H9 (cell line): ENCODE data around the gene SF3B5. TPM values are rescaled to one million over a fixed set of nuclear protein-coding genes. Genes with fewer than 3 reads are reported as not detected.

Source experiments
- DNase-seq: peaks from one replicate; pipeline ENCODE4 v3.0.0-alpha.2; 2017
- H2AFZ ChIP-seq: one replicate; pipeline ENCODE4 v1.6.1; 2013; ENCODE audit warnings: mild to moderate bottlenecking, low read length, control low read depth, moderate library complexity
- H2AK5ac ChIP-seq: 2 replicates; pipeline ENCODE4 v1.6.1; 2013; ENCODE audit warnings: low read length, control low read depth, mixed read lengths; ENCODE audit not compliant: insufficient read length
- H2BK120ac ChIP-seq: one replicate; pipeline ENCODE4 v1.6.1; 2013; ENCODE audit warnings: low read depth, mild to moderate bottlenecking, low read length, control low read depth, inconsistent platforms; ENCODE audit not compliant: poor library complexity, severe bottlenecking
- H2BK12ac ChIP-seq: 2 replicates; pipeline ENCODE4 v1.6.1; 2013; ENCODE audit warnings: low read length, control low read depth, mixed read lengths, low read depth; ENCODE audit not compliant: insufficient read length
- H2BK15ac ChIP-seq: 2 replicates; pipeline ENCODE4 v1.6.1; 2013; ENCODE audit warnings: low read depth, low read length, control low read depth
- H2BK20ac ChIP-seq: one replicate; pipeline ENCODE4 v1.6.1; 2013; ENCODE audit warnings: low read depth, mild to moderate bottlenecking, low read length, control low read depth, inconsistent platforms; ENCODE audit not compliant: poor library complexity, severe bottlenecking
- H2BK5ac ChIP-seq: 2 replicates; pipeline ENCODE4 v1.6.1; 2013; ENCODE audit warnings: low read length, control low read depth, mixed read lengths; ENCODE audit not compliant: insufficient read length
- H3K14ac ChIP-seq: 2 replicates; pipeline ENCODE4 v1.6.1; 2013; ENCODE audit warnings: low read length, control low read depth; ENCODE audit not compliant: insufficient read depth
- H3K18ac ChIP-seq: 2 replicates; pipeline ENCODE4 v1.6.1; 2013; ENCODE audit warnings: low read depth, mild to moderate bottlenecking, mixed read lengths, low read length, control low read depth; ENCODE audit not compliant: insufficient read length
- H3K23ac ChIP-seq: 2 replicates; pipeline ENCODE4 v1.6.1; 2013; ENCODE audit warnings: low read length, control low read depth, mixed read lengths, low read depth; ENCODE audit not compliant: insufficient read length
- H3K23me2 ChIP-seq: 2 replicates; pipeline ENCODE4 v1.6.1; 2013; ENCODE audit warnings: low read depth, mild to moderate bottlenecking, mixed read lengths, low read length, control low read depth; ENCODE audit not compliant: insufficient read length, poor library complexity, severe bottlenecking
- H3K27ac ChIP-seq: 2 replicates; pipeline ENCODE4 v1.5.1; 2013; ENCODE audit warnings: low read length, control low read depth, mixed read lengths, low read depth; ENCODE audit not compliant: insufficient read length
- H3K27me3 ChIP-seq: 2 replicates; pipeline ENCODE4 v1.6.1; 2013; ENCODE audit warnings: low read length, control low read depth, inconsistent platforms; ENCODE audit not compliant: insufficient read depth
- H3K4ac ChIP-seq: 2 replicates; pipeline ENCODE4 v1.6.1; 2013; ENCODE audit warnings: low read depth, mild to moderate bottlenecking, control low read depth, inconsistent platforms, low read length, moderate library complexity
- H3K4me1 ChIP-seq: 2 replicates; pipeline ENCODE4 v1.6.1; 2013; ENCODE audit warnings: low read length, control low read depth, inconsistent platforms; ENCODE audit not compliant: insufficient read depth
- H3K4me2 ChIP-seq: 2 replicates; pipeline ENCODE4 v1.6.1; 2013; ENCODE audit warnings: low read length, control low read depth, mixed read lengths; ENCODE audit not compliant: insufficient read length, insufficient read depth
- H3K56ac ChIP-seq: 2 replicates; pipeline ENCODE4 v1.6.1; 2013; ENCODE audit warnings: low read depth, mild to moderate bottlenecking, mixed read lengths, low read length, control low read depth; ENCODE audit not compliant: insufficient read length
- H3K79me1 ChIP-seq: 2 replicates; pipeline ENCODE4 v1.6.1; 2013; ENCODE audit warnings: low read depth, mild to moderate bottlenecking, moderate library complexity, low read length, control low read depth, inconsistent platforms; ENCODE audit not compliant: insufficient read depth, poor library complexity, severe bottlenecking
- H3K79me2 ChIP-seq: 2 replicates; pipeline ENCODE4 v1.6.1; 2013; ENCODE audit warnings: low read length, control low read depth, inconsistent platforms; ENCODE audit not compliant: insufficient read depth
- H3K9ac ChIP-seq: 2 replicates; pipeline ENCODE4 v1.6.1; 2013; ENCODE audit warnings: low read length, control low read depth, mixed read lengths; ENCODE audit not compliant: insufficient read length; ENCODE audit errors: extremely low read depth
- H3K9me3 ChIP-seq: one replicate; pipeline ENCODE4 v1.6.1; 2013; ENCODE audit warnings: low read depth, low read length, inconsistent platforms; ENCODE audit not compliant: control insufficient read depth
- H3T11ph ChIP-seq: one replicate; pipeline ENCODE4 v1.6.1; 2013; ENCODE audit warnings: mild to moderate bottlenecking, low read length, control low read depth, inconsistent platforms
- H4K20me1 ChIP-seq: one replicate; pipeline ENCODE4 v1.6.1; 2013; ENCODE audit not compliant: control insufficient read depth, insufficient read length, insufficient read depth
- H4K5ac ChIP-seq: 2 replicates; pipeline ENCODE4 v1.6.1; 2013; ENCODE audit warnings: low read depth, mild to moderate bottlenecking, mixed read lengths, low read length, control low read depth; ENCODE audit not compliant: insufficient read length
- H4K8ac ChIP-seq: replicated peaks from 2 replicates; pipeline ENCODE4 v1.6.1; 2013; ENCODE audit warnings: low read length, control low read depth, mixed read lengths, low read depth; ENCODE audit not compliant: insufficient read length
- H4K91ac ChIP-seq: 2 replicates; pipeline ENCODE4 v1.6.1; 2013; ENCODE audit warnings: low read depth, mild to moderate bottlenecking, moderate library complexity, mixed read lengths, low read length, control low read depth; ENCODE audit not compliant: insufficient read length
- H3K27ac Mint-ChIP-seq, 3 experiments: 2 replicates in 2 of 3; 3 replicates in 1 of 3; pipeline ENCODE4 v1.8.0; 2020 to 2021; ENCODE audit warnings: mixed read lengths in 3 of 3, mild to moderate bottlenecking in 1 of 3, moderate library complexity in 1 of 3
- H3K27me3 Mint-ChIP-seq: 2 replicates; pipeline ENCODE4 v1.8.0; 2021; ENCODE audit warnings: low read depth, mild to moderate bottlenecking, moderate library complexity, mixed read lengths
- H3K36me3 Mint-ChIP-seq, 3 experiments: 2 replicates in 2 of 3; 3 replicates in 1 of 3; pipeline ENCODE4 v1.8.0; 2020 to 2021; ENCODE audit warnings: low read depth in 3 of 3, mixed read lengths in 3 of 3; ENCODE audit not compliant: insufficient read depth in 1 of 3
- H3K4me1 Mint-ChIP-seq, 2 experiments: 2 replicates each; pipeline ENCODE4 v1.8.0; 2020; ENCODE audit warnings: mixed read lengths in 2 of 2
- H3K4me3 Mint-ChIP-seq, 2 experiments: 2 replicates in 1 of 2; 3 replicates in 1 of 2; pipeline ENCODE4 v1.8.0; 2020 to 2021; ENCODE audit warnings: mild to moderate bottlenecking in 2 of 2, mixed read lengths in 2 of 2, moderate library complexity in 1 of 2
- H3K9me3 Mint-ChIP-seq, 2 experiments: 2 replicates in 1 of 2; 3 replicates in 1 of 2; pipeline ENCODE4 v1.8.0; 2020; ENCODE audit warnings: mild to moderate bottlenecking in 2 of 2, mixed read lengths in 2 of 2, moderate library complexity in 1 of 2
- WGBS: extraction: QIAGEN DNeasy Blood & Tissue Kit; methylation state at CpG from one replicate; pipeline ENCODE4 v1.1.7; 2013; ENCODE audit warnings: missing lambda C conversion rate, low lambda C conversion rate, mixed read lengths; ENCODE audit not compliant: insufficient read length; ENCODE audit errors: extremely low coverage; 5-methylcytosine and 5-hydroxymethylcytosine counted together
- total RNA-seq: library from RNA; stranded (reverse); gene quantifications from 2 replicates; pipeline ENCODE4 v1.2.1, GENCODE V29; 2021
- TF ChIP-seq, protein P1 (sequence below): fragments of 200-600 bp; sonication (generic); conservative IDR thresholded peaks from 3 replicates; pipeline ENCODE4 v1.8.0; 2021; ENCODE audit warnings: antibody characterized with exemption, mild to moderate bottlenecking

The SF3B5 gene
- total RNA-seq, 1 experiment from 2014 or later = 145 TPM

DNA sequence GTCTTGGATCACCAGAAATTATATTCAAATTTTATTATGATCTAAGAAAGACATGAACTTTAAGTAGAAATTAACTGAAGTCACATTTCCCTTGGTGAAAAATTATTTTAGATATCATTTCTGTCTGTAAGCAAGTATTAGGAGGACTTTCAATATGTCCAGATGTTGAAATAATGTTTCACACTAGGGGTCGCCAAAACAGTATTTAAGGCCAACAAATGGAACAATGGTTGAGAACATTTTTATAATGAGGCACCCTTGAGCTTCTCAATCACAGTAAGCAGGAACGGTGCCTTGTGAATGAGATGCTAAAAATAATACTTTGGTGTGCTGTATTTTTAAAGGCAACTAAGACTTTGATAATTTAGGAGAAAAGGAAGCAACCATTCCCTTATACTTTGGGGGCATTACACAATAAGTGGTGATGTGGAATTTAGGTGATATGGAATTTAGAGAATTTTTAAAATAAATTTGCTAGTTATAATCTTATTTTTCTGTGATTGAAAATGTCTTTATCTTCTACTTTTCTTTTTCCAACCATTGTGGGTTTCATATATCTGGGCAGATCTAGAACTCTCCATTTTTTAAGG, 9.6 kb upstream of the SF3B5 start:
- no peaks in the 10 kb centered on the region for H3K23me2 ChIP-seq
- H3K9ac ChIP-seq = no peak overlapping the region
- H3K4me1 ChIP-seq = no peaks in the 10 kb centered on the region
- no peaks in the 10 kb centered on the region for H3K79me1 ChIP-seq
- no peaks in the 10 kb centered on the region for H4K20me1 ChIP-seq
- H4K91ac ChIP-seq = no peak overlapping the region
- no peak overlapping the region for H3K56ac ChIP-seq
- H3K4me2 ChIP-seq = no peak overlapping the region
- no peak overlapping the region for H4K5ac ChIP-seq
- no CpG with 5 or more reads among the region's 2 CpGs for WGBS
- H3K14ac ChIP-seq = no peak overlapping the region
- TF ChIP-seq, protein P1, sequence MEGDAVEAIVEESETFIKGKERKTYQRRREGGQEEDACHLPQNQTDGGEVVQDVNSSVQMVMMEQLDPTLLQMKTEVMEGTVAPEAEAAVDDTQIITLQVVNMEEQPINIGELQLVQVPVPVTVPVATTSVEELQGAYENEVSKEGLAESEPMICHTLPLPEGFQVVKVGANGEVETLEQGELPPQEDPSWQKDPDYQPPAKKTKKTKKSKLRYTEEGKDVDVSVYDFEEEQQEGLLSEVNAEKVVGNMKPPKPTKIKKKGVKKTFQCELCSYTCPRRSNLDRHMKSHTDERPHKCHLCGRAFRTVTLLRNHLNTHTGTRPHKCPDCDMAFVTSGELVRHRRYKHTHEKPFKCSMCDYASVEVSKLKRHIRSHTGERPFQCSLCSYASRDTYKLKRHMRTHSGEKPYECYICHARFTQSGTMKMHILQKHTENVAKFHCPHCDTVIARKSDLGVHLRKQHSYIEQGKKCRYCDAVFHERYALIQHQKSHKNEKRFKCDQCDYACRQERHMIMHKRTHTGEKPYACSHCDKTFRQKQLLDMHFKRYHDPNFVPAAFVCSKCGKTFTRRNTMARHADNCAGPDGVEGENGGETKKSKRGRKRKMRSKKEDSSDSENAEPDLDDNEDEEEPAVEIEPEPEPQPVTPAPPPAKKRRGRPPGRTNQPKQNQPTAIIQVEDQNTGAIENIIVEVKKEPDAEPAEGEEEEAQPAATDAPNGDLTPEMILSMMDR = peak; percentile 82
- H3K23ac ChIP-seq = no peak overlapping the region
- Mint-ChIP-seq H3K4me1 (peaks cover 0 to 8% of the 10 kb centered on the region in 2 experiments; a peak in 2 of 4 replicates), H3K27ac (no peak overlapping the region), H3K4me3 (no peak overlapping the region), H3K27me3 (no peaks in the 10 kb centered on the region), H3K36me3 (no peaks in the 10 kb centered on the region), H3K9me3 (no peaks in the 10 kb centered on the region; a peak in 1 of 5 replicates)
- no peak overlapping the region for H2BK15ac ChIP-seq
- no peaks in the 10 kb centered on the region for H3K27me3 ChIP-seq
- no peaks in the 10 kb centered on the region for H3K79me2 ChIP-seq
- no peak overlapping the region for H3K27ac ChIP-seq
- no peak overlapping the region for H2BK5ac ChIP-seq
- no peak overlapping the region for H2AFZ ChIP-seq
- no peak overlapping the region for H3K4ac ChIP-seq
- no peak overlapping the region for H2BK12ac ChIP-seq
- no peak for DNase-seq
- H2AK5ac ChIP-seq = no peak overlapping the region
- H2BK20ac ChIP-seq = no peak overlapping the region
- H3K9me3 ChIP-seq = no peaks in the 10 kb centered on the region
- no peak overlapping the region for H3T11ph ChIP-seq
- H2BK120ac ChIP-seq = no peak overlapping the region
- no peak overlapping the region for H3K18ac ChIP-seq
- no peak overlapping the region for H4K8ac ChIP-seq
